Measurements from ENCODE around the gene AIF1. TPM values are rescaled to one million over a fixed set of nuclear protein-coding genes. Genes with fewer than 3 reads are reported as not detected.
"Not testable (repeated sequence)": the region's sequence is repeated elsewhere in the genome, so short reads cannot be mapped to it uniquely, and the experiment has no call there.

Gene AIF1
- total RNA-seq, 1 donor from 2014 or later: not detected

DNA sequence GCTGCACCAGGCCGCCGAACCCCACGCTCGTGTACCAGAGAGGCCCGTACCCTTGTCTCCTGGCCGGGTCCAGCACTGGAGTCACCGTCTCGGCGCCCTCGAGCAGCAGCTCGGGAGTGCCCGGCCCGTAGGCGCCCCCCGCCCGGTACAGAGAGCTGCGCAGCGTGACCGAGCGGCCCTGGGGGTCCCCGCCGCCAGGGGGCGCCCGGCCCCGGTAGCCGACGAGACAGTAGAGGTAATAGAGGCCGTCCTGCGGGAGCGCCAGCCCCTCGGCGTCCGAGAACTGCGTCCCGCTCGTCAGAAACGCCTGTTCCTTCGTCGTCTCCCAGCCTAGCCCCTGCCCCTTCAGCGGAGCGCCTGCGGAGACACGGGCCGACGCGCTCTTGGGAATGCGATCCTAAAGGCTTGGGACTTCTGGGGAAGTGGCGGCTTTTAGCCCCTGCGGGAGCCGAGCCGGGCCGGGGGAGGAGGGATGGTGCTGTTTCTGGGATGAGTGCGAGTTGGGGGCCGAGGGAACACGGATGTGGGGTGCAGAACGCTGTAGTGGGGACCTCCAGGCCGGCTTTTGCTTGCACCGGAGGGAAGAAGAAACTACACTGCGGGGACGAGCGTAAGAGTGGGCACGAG lies 34.1 kb upstream of the AIF1 start:
- DNase-seq (ENCODE audit: low read depth): peak; percentile 82

GRCh38 chr6:31581434-31582229 lies 33.4 kb upstream of the AIF1 start:
- DNase-seq (ENCODE audit: low read depth): no peak

DNA sequence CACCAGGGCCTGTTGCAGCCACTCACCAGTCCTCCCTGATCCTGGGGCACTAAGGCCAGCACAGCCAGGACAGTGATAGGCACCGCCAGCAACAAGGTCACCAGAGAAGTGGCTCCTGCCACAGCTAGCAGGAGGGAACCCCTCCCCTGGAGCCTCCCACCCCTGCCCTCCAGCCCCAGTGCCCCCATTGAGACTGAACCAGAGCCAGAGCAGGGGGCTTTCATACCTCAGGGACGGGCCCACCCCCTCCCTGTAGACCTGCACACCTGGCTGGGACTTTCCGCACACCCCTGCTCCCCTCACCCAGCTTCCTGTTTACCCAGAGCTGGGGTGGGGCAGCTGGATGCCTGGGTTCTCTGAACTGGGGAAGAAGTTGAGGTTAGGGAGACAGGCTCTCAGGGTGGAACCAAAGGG lies 32.8 kb upstream of the AIF1 start, which contains the start of gene LTB:
Gene LTB (minus strand): TSS at position 195 of the 414 bp plus-strand sequence. CDS start 7 bp downstream, at position 188.
- no peak for DNase-seq (ENCODE audit: low read depth)

GRCh38 chr6:31585491-31585890 lies 29.5 kb upstream of the AIF1 start:
- no peak for DNase-seq (ENCODE audit: low read depth)

DNA sequence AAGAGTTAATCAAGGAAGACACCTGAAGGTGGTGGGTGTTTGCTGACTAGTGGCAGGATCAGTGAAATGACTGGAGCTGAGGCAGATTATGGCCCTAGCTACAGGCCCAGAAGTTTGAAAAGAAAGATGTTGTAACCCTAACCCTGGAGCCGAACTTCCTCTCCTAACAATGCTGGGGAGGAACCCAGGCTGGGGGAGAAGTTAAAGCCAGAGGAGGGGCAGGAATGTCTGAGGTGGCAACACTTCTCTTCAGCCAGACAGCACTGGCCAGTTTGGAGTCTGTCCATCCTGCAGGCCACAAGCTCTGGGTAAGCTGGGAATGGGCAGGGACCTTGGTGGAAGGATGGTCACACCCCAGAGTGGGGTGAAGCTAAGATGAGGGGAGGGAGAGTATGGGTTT lies 29.0 kb upstream of the AIF1 start, which contains the start of gene LST1:
Gene LST1 (plus strand): TSS at position 270 of the 400 bp plus-strand sequence. CDS start 1,023 bp downstream, outside the sequence.
- DNase-seq (ENCODE audit: low read depth): no peak

DNA sequence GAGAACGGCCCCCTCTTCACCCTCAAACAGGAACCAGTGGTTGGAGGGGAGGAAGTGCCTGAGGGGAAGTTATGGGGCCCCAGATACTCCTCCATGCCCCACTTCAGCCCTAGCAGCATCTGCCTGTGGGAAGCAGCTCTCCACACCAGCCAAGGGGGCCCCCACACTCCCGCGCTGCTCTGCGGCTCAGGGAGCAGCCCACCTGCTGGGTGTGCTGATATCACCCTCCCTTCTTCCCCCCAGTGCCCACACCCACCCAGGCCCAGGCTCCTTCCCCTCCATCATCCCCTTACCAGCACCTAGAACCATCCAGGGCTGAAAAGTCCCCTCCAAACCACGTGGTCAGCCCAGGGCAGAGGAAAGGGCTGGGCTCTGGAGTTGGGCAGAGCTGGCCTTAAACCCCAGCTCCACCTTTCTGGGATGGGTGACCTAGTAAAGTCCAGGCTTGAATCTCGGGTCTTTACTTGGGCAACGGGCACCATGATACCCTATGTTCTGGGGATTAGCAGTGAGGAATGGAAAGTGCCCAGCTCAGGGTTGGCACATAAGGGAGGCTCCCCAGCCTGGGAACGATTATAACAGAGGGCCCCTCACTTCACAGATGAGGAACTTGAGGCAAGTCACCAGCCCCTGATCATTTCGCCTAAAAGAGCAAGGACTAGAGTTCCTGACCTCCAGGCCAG lies 28.3 kb upstream of the AIF1 start:
- DNase-seq (ENCODE audit: low read depth): no peak

DNA sequence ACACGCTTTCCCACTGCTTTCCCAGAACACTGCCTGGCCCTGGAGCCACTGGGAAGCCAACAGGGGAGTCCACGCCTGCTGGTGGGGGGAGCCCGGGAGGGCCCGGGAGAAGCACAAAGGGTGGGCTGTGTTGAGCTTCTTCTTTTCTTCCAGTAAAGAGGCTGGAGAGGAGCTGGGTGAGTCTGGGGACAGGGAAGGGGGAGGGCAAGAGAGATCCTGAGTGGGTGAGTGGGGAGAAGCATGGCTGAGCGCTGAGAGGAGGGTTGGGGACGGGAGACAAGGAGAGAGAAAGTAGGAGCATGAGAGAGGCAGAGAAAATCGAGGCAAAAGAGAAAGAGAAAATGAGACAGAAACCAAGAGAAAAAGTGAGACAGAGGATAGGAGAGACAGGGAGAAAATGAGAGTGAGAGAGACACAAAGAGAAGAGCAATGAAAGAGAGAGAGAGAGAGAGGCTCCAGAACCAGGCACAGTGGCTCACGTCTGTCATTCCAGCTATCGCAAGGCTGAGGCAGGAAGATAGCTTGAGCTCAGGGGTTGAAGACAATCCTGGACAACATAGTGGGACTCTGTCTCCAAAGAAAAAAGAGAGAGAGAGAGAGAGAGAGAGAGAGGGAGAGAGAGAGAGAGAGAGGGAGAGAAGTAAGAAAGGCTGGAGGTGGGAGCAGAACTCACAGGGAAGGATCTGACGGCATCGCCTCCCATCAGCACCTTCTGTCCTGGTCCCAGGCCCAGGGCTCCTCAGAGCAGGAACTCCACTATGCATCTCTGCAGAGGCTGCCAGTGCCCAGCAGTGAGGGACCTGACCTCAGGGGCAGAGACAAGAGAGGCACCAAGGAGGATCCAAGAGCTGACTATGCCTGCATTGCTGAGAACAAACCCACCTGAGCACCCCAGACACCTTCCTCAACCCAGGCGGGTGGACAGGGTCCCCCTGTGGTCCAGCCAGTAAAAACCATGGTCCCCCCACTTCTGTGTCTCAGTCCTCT lies 26.9 kb upstream of the AIF1 start:
- no peak for DNase-seq (ENCODE audit: low read depth)

GRCh38 chr6:31588871-31589650 lies 26.0 kb upstream of the AIF1 start:
- DNase-seq (ENCODE audit: low read depth): peak; percentile 27

- not testable (repeated sequence) for DNase-seq (ENCODE audit: low read depth)
These were observed 24.3 kb upstream of the AIF1 start for GRCh38 chr6:31590691-31591090.

GRCh38 chr6:31592396-31592771 lies 22.6 kb upstream of the AIF1 start:
- no peak for DNase-seq (ENCODE audit: low read depth)

DNA sequence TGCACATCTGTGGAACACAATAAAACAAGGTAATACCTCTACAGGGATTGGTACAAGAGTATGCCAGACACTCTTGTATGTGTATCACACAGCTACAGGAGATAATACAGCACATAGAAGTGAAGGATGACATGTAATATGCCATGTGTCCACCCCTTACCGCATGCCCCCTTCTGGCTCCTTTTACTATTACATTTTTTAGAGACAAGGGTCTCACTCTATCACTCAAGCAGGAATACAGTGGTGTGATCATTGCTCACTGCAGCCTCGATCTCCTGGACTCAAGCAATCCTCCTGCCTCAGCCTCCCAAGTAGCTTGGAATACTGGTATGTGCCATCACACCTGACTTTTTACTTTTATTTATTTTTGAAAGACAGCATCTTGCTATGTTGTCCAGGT lies 18.0 kb upstream of the AIF1 start:
- DNase-seq (ENCODE audit: low read depth): peak; percentile 24

DNA sequence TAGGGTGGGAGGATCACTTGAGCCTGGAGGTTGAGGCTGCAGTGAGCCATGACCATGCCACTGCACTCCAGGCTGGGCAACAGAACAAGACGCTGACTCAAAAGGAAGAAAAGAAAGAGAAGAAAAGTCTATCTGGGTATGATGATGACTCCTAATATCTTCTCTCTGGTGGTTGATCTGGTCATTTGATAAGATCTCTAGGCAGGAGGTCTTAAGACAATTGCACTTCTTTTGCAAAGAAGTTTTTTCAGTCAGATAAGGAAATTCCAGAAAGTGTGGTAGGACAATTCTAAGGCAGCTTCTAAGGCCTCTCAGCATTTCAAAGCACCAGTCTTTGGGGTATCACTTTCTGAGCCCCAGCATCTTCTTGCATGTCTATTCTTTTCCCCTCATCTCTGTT lies 7.7 kb upstream of the AIF1 start:
- no peak for DNase-seq (ENCODE audit: low read depth)

- no peak for DNase-seq (ENCODE audit: low read depth)
These were observed 5.3 kb upstream of the AIF1 start for GRCh38 chr6:31609519-31610406.

DNA sequence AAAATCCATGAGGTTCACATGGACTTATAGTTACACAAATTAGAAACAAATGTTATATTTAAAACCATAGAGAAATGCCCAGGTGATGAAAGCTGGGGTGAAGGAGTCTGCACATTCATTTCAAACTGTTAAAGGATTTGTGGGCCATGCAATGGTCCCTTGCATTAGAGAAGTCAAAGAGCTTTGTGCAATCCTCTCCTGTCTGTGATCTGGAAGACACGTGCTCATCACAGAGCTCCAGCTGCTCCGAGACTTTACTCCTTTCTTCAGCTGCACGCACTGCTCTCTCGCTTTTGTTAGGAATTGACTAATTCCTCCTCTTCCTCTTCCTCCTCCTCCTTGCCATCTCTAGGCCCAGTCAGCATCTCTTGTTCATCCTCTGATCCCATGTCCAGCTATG lies 4.1 kb upstream of the AIF1 start:
- DNase-seq (ENCODE audit: low read depth): no peak

DNA sequence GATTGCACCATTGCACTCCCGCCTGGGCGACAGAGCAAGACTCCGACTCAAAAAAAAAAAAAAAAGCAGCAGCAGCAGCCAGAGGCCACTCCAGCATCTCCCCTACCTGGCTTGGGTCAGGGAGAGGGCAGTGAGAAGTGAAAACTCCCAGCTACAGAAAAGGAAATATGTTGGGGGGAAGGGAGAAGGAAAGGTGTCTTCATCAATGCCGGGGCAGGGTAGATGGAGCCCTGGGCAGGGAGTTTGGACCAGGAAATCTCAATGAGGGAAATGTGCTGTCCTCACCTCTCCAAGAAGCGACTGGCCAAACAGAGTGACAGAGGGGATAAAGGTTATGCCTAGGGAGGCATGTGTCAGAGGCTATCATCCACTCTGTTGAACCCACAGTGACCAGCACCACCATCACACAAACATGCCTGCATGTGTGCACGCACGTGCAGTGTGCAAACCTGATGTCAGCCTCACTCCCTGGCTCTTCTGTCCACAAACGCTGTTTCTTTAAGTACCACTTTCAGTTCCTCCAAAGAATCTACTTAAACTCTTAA lies 887 bp upstream of the AIF1 start:
- no peak for DNase-seq (ENCODE audit: low read depth)

- no peak for DNase-seq (ENCODE audit: low read depth)
These were observed 714 bp downstream of the AIF1 start for GRCh38 chr6:31615748-31616147.

- DNase-seq (ENCODE audit: low read depth): no peak
These were observed 2.0 kb downstream of the AIF1 start for GRCh38 chr6:31617010-31617409.

DNA sequence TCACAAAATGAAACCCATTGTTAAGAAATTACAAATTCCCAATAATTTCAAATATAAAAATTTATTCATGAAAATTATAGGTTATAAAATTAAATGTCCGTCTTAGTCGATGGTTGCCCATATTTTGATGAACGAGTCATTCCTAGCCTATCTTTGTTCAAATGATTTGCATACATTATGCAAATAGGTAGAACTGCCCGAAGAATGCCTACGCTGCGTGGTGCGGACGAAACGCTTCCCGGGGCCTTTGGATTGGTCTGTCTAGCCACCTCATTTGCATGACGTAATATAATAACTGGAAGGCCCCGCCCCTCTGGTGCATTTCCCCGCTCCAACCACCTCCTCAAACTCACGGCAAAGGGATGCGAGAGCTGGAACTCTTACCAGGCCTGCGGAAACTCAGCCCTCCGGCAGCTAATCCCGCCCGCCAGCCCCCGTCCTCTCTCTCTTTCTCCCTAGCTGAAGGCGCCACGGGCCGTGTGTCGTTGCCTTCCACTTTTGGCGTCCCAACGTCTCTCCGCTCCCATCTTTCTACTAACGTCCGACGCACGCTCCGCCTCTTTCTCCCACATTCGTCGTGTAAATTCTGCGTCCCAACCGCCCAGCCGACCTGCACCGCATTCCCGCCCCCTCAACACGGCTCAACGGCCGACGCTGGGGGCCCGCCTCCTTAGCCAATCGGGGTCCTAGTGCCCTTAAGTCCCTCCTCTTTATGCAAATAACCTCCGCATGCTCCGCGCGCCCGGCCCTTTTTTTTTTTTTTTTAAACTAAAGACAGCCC lies 5.0 kb downstream of the AIF1 start:
- peak; percentile 99 for DNase-seq (ENCODE audit: low read depth)

All from myocyte (in vitro differentiated cells).